Dedifferentiated amniotic fluid mesenchymal stem cell (primary cell): ENCODE data around the gene NTS.

Source experiments
- DNase-seq: peaks from one replicate; pipeline ENCODE4 v3.0.0-alpha.2; 2016; ENCODE audit errors: extremely low spot score

NTS gene

DNA sequence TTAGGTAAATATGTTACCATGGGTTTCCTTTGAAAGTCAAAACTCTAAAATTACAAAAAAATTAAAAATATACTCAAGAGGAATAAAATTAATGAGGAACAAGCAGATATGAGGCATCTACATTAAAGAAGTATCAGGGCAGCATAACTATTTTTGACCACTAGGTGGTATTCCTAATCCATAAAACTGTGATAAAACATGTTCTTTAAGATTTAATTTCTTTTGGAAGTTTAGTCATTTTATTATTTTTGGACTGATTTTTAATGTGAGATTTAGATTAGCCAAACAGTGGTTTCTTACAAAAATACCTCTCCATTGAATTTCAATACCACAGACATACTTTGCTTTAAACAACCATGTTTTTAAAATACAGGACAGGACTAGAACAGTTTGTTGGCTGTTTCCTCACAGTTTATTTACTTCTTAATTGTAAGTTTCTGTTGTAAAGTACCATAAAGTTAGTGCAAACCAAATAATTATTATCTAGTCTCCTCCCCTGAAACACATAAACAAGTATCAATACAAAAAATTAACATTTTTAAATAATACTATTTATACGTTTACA, 49.8 kb downstream of the NTS start:
- peak; percentile 57 for DNase-seq

DNA sequence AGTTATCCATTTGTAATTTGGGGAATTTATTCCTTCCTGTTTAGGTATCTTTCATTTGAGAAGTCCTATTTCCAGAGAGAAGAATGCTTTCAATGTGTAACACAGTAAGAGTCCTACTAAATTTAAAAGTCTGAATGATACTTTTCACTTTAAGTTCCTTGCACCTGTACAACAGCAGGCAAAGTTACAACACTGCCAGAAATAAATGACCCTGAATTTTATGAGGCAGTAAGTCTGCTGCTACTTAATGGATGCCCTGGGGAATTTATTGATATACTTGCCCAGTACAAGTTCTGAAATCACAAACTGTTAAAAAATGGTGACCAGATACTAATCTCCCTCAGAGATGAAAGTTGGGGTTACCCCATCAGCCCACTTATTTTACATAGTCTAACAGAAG, 53.1 kb downstream of the NTS start:
- no peak for DNase-seq
